ENCODE results near the gene C4BPA.

GRCh38 chr1:207071426-207071825, 32.6 kb upstream of the C4BPA start:
- no peak for TF ChIP-seq ZNF449 (CRISPR knock-in tag; IDR thresholded peaks at IDR 0.05)
- no peak for TF ChIP-seq CBX8 (IDR thresholded peaks at IDR 0.05; ENCODE audit: borderline replicate concordance, extremely low read depth, low read depth, low read length, poor library complexity, severe bottlenecking)
- no peak for TF ChIP-seq POLR2A (conservative IDR thresholded peaks at IDR 0.05)
- TF ChIP-seq RFX5 (IDR thresholded peaks at IDR 0.05; ENCODE audit: low read depth, low read length), result no peak
- no peak for TF ChIP-seq TAF1 (IDR thresholded peaks at IDR 0.05; ENCODE audit: control insufficient read depth, extremely low read depth, insufficient read depth, low read length, severe bottlenecking)
- TF ChIP-seq STAG1 (CRISPR knock-in tag; IDR thresholded peaks at IDR 0.05; ENCODE audit: borderline replicate concordance), result no peak
- TF ChIP-seq EP300 (IDR thresholded peaks at IDR 0.05; ENCODE audit: low read length), result no peak
- no peak for TF ChIP-seq GABPA (tag; conservative IDR thresholded peaks at IDR 0.05; ENCODE audit: low read depth)
- TF ChIP-seq RCOR1 (IDR thresholded peaks at IDR 0.05; ENCODE audit: borderline replicate concordance in 1 of 2, low read depth in 2 of 2, low read length in 2 of 2), result no peak
- TF ChIP-seq CTCF (IDR thresholded peaks at IDR 0.05 in 2 of 3, conservative IDR thresholded peaks at IDR 0.05 in 1 of 3; ENCODE audit: insufficient read depth in 2 of 3, low read depth in 1 of 3, low read length in 3 of 3), result no peak
- TF ChIP-seq RFX1 (IDR thresholded peaks at IDR 0.05), result no peak
- no peak for TF ChIP-seq E2F6 (IDR thresholded peaks at IDR 0.05; ENCODE audit: borderline replicate concordance in 1 of 2, extremely low read depth in 1 of 2, insufficient read depth in 1 of 2, insufficient read length in 1 of 2, low read depth in 1 of 2, low read length in 1 of 2, poor library complexity in 1 of 2, severe bottlenecking in 1 of 2)
- TF ChIP-seq MYC (IDR thresholded peaks at IDR 0.05; ENCODE audit: low read depth, low read length), result no peak
- TF ChIP-seq MYC (CRISPR knock-in tag; IDR thresholded peaks at IDR 0.05; ENCODE audit: borderline replicate concordance, low read depth), result no peak
- TF ChIP-seq SP1 (CRISPR knock-in tag; IDR thresholded peaks at IDR 0.05), result no peak

All from K562 (cell line).